ENCODE measurements around the gene SLC39A10.
"Not testable (repeated sequence)": the region's sequence is repeated elsewhere in the genome, so short reads cannot be mapped to it uniquely, and the experiment has no call there.

SLC39A10 gene

DNA sequence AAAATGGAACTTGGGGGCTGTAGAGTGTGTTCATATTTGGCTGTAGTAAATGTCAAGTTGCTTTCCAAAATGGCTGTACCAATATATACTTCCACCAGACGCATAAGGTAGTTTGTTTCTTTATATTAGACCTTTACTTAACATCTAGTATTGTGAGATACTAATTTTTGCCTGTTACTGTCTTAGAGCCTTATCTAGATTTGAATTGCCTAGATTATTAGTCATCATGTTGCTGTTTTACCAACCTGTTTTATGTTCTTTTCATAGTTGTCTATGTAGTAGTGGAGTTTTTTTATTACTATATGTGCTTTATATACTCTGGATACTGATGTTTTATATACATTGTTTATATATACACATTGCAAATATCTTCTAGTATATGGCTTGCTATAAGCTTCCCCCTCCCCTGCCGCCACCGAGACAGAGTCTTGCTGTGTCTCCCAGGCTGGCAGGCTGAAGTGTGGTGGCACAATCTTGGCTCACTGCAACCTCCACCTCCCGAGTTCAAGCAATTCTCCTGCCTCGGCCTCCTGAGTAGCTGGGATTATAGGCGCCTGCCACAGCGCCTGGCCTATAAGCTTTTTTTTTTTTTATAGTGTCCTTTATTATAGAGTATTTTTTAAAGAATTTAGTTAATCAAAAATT is 18.9 kb downstream of the SLC39A10 start:
- no peak for DNase-seq

GRCh38 chr2:195677290-195677689 is 20.3 kb downstream of the SLC39A10 start:
- DNase-seq: no peak

- no peak for DNase-seq
Measured at GRCh38 chr2:195677884-195678283, 20.9 kb downstream of the SLC39A10 start.

- DNase-seq: no peak
Measured at GRCh38 chr2:195682077-195682476, 25.1 kb downstream of the SLC39A10 start.

DNA sequence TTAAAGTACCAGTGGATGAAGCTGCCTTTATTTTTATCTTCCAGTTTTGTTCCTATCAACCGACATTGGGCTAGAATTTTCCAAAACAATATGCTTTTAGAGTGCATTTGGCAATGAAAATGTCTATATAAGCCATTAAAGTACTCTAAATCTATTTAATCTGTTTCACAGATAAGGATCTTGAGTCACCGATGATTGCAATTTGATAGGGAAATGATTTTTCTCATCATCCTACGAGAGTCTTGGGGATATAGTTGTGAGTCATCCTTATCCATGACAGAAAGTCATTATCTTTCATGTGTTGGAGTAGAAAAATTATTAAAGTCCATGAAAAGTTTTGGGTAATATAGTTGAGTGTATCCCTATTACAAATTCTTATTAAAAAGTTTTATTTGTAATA is 26.1 kb downstream of the SLC39A10 start:
- DNase-seq: no peak

GRCh38 chr2:195686564-195686963 is 29.5 kb downstream of the SLC39A10 start:
- no peak for DNase-seq

DNA sequence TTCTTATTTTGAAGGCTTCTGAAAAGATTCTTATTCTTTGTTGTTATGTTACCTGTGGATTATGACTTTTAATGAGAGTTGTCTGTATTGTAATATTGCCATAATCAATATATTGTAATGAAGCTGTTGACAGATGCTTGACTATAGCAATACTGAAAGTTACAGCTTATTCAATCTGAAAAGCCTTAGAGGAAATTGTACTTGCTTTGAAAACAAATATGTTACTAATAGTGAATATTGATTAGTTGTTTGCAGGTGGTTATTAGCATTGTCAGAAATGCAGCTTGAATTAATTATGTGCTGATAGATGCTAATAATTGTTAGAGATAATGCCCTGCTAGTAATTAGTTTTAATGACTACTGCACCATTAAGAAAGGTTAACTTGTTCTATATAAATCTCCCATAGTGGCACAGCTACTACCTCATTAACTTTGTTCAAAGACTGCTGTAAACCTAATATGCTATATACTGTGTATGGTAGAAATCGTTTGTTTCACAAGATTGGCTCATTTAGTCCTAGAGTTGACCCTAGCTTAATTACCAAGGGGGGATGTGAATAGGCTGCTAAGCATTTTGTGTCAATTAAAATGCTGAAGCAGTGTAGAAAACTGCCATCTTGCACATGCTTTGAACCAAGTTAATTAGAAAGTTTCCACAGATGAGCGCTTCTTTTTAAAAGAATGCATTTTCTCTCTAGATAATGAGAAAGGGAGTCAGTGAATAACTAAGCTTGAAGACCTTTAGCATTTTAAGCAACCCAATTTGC is 30.5 kb downstream of the SLC39A10 start:
- no peak for DNase-seq

- DNase-seq: not testable (repeated sequence)
Measured at GRCh38 chr2:195692531-195692930, 35.5 kb downstream of the SLC39A10 start.

DNA sequence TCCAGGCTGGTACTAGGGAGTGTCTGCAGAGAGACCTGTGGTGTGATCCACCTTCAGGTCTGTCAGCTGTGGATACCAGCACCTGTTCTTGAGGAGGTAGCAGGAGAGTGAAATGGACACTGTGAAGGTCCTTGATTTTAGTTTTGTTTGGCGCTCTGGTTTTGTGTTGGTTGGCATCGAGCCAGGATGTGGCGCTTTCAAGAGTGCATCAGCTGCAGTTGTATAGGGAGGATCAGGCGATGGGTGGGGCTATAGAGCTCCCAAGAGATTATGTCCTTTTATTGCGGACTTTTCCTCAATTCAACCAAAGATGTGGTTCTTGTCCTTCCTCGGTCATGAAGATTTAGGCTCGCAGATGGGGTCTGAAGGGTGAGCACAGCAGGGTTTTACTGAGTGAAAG is 37.5 kb downstream of the SLC39A10 start:
- DNase-seq: peak; percentile 32

- DNase-seq: no peak
Measured at GRCh38 chr2:195695002-195695631, 38.1 kb downstream of the SLC39A10 start.

- no peak for DNase-seq
Measured at GRCh38 chr2:195696012-195696411, 39.0 kb downstream of the SLC39A10 start.

DNA sequence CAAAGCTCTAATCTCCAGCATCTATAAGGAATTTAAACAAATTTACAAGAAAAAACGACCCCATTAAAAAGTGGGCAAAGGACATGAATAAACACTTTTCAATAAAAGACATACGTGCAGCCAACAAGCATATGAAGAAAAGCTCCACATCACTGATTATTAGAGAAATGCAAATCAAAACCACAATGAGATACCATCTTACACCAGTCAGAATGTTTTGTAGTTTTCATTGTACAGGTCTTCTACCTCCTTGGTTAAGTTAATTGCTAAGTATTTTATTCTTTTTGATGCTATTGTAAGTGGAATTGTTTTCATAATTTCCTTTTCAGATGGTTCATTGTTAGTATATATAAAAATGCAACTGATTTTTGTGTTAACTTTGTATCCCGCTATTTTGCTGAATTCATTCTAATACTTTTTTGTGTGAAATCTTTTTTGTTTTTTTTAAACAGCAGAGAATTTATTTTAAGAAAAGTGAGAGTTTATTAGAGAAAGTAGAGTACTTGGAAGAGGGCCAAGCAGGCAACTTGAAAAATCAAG is 40.7 kb downstream of the SLC39A10 start:
- no peak for DNase-seq

DNA sequence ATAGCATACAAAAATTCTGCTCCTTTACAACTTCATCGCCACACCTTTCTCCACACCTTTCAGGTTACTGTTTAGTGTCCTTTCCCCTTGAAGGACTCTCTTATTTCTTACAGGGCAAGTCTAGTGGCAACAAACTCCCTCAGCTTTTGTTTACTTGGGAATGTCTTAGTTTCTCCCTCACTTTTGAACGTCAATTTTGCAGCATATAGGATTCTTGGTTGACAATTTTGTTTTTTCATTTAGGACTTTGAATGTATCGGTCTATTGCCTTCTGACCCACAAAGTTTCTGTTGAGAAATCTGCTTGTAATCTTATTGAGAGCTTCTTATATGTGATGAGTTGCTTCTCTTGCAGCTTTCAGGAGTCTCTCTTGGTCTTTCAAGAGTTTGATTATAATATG is 43.5 kb downstream of the SLC39A10 start:
- DNase-seq: no peak

DNA sequence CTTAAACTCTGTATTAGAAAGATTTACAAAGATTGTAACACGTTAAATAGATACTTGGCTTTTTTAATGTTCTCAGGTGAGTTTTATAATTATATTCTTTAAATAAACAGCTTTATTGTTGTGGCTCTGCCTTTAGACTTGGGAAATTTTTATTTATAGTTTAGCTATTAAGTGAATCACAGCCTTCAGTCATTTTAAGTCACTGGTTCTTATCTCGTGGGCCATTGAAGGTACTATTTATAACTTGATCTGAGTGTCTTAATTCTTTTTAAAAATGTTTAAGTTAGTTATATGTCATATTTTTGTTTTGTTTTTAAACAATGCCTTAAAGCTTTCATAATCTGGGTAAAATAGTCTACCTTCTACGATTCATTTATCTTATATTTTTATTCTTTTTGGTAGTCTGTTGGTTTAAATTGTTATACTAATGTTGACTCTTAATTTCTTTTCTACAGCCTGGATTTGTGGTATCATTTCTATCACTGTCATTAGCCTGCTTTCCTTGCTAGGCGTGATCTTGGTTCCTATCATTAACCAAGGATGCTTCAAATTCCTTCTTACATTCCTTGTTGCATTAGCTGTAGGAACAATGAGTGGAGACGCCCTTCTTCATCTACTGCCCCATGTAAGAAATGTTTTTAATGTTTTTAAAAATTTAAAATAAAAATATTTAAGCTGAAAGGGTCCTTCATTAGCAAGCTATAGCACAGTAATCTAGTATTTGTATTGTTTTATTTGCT is 49.3 kb downstream of the SLC39A10 start:
- DNase-seq: no peak

- no peak for DNase-seq
Measured at GRCh38 chr2:195709901-195710806, 53.1 kb downstream of the SLC39A10 start.

GRCh38 chr2:195711478-195711877 is 54.5 kb downstream of the SLC39A10 start:
- DNase-seq: no peak

- DNase-seq: no peak
Measured at GRCh38 chr2:195716466-195716865, 59.4 kb downstream of the SLC39A10 start.

- DNase-seq: no peak
Measured at GRCh38 chr2:195721042-195721441, 64.0 kb downstream of the SLC39A10 start.

DNA sequence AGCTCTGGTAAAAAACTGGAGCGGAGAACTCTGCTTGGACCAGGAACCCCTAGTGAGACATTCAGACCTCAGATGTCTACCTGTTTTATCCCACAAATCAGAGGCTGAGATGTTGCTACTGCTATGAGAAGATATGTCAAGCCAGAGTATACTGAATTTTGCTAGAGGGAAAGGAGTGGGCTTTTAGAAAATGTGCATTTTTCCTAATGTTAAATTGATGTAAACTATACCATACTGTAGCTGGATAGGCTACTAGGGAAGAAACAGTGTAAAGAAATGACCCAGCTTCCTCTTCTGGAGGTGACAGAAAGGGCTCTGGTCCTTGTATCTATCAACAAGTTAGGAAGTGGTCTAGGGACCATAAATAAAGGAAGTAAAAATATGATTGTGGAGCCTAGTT is 65.0 kb downstream of the SLC39A10 start:
- no peak for DNase-seq

DNA sequence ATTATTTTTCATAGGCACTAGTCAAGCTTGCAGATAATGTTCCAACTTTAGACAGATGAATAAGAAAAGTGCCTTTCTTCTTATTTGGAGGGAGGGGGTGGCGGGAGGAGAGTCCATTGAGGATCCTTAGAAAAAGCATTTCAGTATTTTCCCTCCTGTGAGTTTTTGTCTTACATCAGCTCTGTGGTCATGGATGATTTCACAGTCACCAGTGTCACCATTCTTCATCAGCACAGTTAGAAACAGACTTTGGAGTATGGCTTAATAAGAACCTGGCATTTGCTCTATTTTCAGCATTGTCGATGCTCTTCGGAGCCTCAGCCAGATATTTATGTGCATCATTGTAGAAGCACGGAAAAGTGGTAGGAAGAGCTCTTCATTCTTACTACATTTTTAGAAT is 70.1 kb downstream of the SLC39A10 start:
- no peak for DNase-seq

DNA sequence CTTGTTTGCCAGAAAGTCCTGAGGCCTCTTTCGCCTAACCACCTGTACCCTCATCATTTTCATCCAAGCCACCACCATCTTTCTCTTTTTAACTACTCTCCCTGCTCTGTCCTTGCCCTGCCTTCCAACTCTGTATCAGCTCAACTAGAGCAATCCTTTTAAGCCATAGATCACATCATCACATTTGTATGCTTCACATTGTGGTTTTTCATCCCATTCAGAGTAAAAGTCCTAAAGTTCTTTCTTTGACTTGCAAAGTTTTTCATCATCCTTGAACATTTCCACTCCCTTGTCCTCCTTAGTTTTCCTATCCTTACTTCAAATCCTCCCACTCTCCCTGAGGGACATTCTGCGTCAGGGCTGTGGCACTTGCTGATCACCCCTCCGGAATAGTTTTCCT is 73.9 kb downstream of the SLC39A10 start:
- no peak for DNase-seq

- no peak for DNase-seq
Measured at GRCh38 chr2:195732574-195732973, 75.5 kb downstream of the SLC39A10 start.

Measured in DMS79 treated with DMSO at 0.1 percent for 48 hours (cell line).